Bronchial epithelial cell (primary cell): ENCODE data around the gene DEPDC5. TPM values are rescaled to one million over a fixed set of nuclear protein-coding genes. Genes with fewer than 3 reads are reported as not detected.

ENCODE experiments used
- DNase-seq: peaks from one replicate; pipeline ENCODE4 v3.0.0-alpha.2; 2010; ENCODE audit warnings: low read depth
- FAIRE-seq: peaks from 2 replicates; lab custom pipeline; 2011; peaks lifted over from hg19 to GRCh38; lab: Jason Lieb, UNC
- H3K27me3 ChIP-seq: 2 replicates; pipeline ENCODE4 v1.5.1; 2011; ENCODE audit warnings: low read length; ENCODE audit not compliant: control insufficient read depth, insufficient read depth
- H3K36me3 ChIP-seq: 2 replicates; pipeline ENCODE4 v1.5.1; 2011; ENCODE audit warnings: low read length; ENCODE audit not compliant: control insufficient read depth, insufficient read depth
- H3K4me3 ChIP-seq: 2 replicates; pipeline ENCODE4 v1.5.1; 2011; ENCODE audit warnings: mild to moderate bottlenecking, low read depth, low read length, control low read depth
- CTCF ChIP-seq: IDR thresholded peaks from 2 replicates; pipeline ENCODE4 v1.5.1; 2011; ENCODE audit warnings: mild to moderate bottlenecking, moderate library complexity, low read length, control low read depth, inconsistent platforms; ENCODE audit not compliant: insufficient read depth, severe bottlenecking
- total RNA-seq: library from RNA; depleted of rRNA; stranded (reverse); fragments of >200 nt; gene quantifications from 2 replicates; pipeline ENCODE4 v1.2.1, GENCODE V29; 2014

Gene DEPDC5
- total RNA-seq, 1 donor from 2014 or later, result 6.8 TPM

- Histone ChIP-seq H3K27me3 (no peaks in the 10 kb centered on the region), H3K4me3 (no peak overlapping the region), H3K36me3 (peaks cover 9% of the 10 kb centered on the region)
- TF ChIP-seq CTCF, result no peak
- no peak for FAIRE-seq
- DNase-seq, result no peak
Observed at GRCh38 chr22:31840585-31840984, 86.8 kb downstream of the DEPDC5 start.

DNA sequence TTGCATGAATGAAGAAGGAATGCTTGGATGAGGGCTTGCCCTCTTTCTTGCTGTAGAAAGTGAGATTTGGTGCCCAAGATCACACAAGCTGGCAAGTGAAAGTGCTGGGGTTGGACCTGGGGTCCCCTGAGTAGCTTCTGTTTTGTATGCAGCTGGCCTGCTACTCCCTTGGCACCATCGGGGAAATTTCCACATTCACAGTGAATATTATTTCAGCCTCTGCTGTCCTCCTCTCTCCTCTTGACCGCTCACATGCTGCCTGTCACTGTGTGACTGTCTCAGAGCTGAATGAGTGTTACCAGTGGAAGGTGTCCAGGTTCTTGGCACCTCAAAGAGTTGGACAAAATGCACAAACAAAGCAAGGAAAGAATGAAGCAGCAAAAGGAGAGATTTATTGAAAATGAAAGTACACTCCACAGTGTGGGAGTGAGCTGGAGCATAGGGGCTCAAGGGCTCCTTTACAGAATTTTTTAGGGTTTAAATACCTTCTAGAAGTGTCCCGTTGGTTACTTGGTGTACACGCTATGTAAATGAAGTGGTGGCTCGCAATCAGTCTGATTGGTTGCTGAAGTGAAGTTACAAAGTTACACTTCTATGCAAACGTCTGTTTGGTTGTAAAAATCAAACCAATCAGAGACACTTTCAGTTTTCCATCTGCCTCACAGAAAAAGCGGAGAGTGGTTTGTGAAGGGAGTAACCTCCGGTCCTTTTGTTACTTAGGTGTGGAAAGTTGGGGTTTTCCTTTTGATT, 87.4 kb downstream of the DEPDC5 start:
- H3K4me3 ChIP-seq, result no peak overlapping the region
- TF ChIP-seq CTCF, result no peak
- no peak for DNase-seq
- no peak for FAIRE-seq
- peaks cover 9% of the 10 kb centered on the region for H3K36me3 ChIP-seq
- H3K27me3 ChIP-seq, result no peaks in the 10 kb centered on the region

DNA sequence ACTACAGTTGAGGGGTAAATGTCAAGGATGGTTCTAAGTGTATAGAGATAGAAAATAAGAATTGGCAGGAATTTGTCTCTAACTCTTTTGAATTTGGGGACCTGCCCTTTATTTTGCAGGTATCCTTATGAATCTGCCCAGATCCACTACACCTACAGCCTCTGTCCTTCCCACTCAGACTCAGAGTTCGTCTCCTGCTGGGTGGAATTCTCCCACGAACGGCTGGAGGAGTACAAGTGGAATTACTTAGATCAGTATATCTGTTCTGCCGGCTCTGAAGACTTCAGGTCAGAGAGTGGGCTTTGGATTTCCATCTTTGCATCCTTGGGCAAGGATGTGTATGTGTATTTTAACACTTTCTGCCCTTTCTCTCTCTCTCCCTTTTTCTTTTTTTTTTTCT, 89.7 kb downstream of the DEPDC5 start:
- no peak for TF ChIP-seq CTCF
- DNase-seq, result no peak
- H3K27me3 ChIP-seq, result no peaks in the 10 kb centered on the region
- H3K36me3 ChIP-seq, result peaks cover 11% of the 10 kb centered on the region
- H3K4me3 ChIP-seq, result no peak overlapping the region
- FAIRE-seq, result no peak

DNA sequence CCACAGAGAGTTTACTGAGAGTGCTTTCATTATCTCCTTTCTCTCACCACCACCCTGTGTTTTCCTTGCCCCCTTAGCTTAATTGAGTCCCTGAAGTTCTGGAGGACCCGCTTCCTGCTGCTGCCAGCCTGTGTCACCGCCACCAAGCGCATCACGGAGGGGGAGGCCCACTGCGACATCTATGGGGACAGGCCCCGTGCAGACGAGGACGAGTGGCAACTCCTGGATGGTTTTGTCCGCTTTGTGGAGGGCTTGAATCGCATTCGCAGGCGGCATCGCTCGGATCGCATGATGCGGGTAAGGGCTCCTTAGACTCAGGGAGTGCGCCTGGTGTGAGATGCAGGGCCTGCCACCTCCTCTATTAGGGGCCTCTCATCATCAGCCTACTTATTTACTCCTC, 91.1 kb downstream of the DEPDC5 start:
- DNase-seq (no peak), FAIRE-seq (no peak)
- H3K36me3 ChIP-seq, result peaks cover 11% of the 10 kb centered on the region
- no peaks in the 10 kb centered on the region for H3K27me3 ChIP-seq
- H3K4me3 ChIP-seq, result no peak overlapping the region
- no peak for TF ChIP-seq CTCF

GRCh38 chr22:31846161-31847115, 92.6 kb downstream of the DEPDC5 start:
- no peaks in the 10 kb centered on the region for H3K27me3 ChIP-seq
- peaks cover 11% of the 10 kb centered on the region for H3K36me3 ChIP-seq
- H3K4me3 ChIP-seq, result no peak overlapping the region
- DNase-seq (no peak), FAIRE-seq (no peak)
- TF ChIP-seq CTCF, result peak; percentile 45
